IPS DF 19.7 (cell line): ENCODE data around the gene ZXDC.

Experiments used
- DNase-seq: peaks from one replicate; pipeline ENCODE4 v3.0.0-alpha.2; 2013; ENCODE audit warnings: low read depth, low spot score

ZXDC gene

DNA sequence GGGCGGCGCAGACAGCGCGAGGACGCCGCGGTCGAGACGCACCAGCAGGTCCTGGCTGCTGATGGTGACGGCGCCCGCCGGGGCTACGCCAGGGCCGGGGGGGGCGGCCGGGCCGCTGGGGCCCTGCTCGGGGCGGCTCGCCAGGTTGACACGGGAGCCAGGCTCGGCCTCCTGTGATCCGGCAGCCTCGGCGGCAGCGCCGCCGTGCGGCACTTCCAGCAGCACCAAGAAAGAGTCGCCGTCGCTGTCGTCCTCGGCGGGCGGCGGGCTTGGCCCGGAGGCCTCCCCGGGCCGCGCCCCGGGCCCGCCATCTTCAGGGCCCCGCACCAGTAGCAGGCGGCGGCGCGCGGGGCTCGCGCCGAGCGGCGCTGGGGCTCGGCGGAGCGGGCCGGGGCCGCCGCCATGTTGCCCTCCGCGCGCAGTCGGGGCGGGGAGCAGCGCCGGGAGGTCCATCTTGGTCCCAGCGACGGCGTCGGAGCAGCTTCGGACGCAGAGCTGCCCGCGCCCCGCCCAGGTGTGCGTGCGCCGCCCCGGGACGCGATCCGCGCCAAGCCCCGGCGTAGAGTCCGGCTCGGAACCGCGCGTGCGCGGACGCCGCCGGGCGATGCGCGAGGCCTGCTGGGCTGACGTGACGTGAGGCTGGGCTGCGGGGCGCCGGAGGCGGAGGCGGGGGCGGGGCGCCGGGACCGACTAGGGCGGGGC, at the start of gene ZXDC:
Gene ZXDC (minus strand): TSS at position 479 of the 702 bp plus-strand sequence. CDS start 26 bp downstream, at position 453.
- DNase-seq, result no peak

GRCh38 chr3:126525091-126525852, 49.6 kb upstream of the ZXDC start:
- DNase-seq, result no peak

GRCh38 chr3:126524429-126524988, 48.8 kb upstream of the ZXDC start:
- DNase-seq, result no peak

DNA sequence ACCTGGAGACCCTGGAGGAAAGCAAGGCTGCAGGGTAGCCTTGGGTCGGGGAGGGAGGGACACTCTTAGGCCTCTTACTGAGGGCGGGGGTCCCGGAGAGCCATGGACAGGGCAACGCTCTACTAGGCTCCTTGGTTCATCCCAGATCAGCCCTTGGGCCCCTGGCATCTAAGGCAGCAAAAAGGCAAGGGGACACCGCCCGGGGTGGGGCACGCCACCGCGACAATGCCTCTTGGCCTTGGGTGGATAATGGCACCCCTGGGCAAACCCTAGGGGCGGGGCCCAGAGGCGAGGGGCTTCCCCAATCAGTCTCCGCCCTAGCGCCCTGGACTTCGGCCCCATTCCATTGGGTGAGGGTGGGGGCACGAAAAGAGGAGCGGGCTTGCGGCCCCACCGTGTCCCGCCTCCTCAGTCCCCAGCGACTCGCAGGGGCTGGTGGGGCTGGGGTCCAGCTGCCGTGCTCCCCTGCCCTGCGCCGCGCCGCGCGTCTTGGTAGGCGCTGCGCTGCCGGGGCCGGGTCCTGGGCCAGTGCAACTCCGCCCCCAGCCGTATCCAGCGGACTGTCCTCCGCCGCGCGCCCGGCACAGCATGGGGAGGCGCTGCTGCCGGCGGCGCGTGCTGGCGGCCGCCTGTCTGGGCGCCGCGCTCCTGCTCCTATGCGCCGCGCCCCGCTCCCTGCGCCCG, 48.2 kb upstream of the ZXDC start, which contains the start of gene CHST13:
Gene CHST13 (plus strand): TSS at position 411 of the 684 bp plus-strand sequence. CDS start 178 bp downstream, at position 589.
- no peak for DNase-seq

GRCh38 chr3:126522363-126522788, 46.7 kb upstream of the ZXDC start:
- DNase-seq, result no peak

GRCh38 chr3:126521122-126521891, 45.6 kb upstream of the ZXDC start:
- DNase-seq, result no peak

DNA sequence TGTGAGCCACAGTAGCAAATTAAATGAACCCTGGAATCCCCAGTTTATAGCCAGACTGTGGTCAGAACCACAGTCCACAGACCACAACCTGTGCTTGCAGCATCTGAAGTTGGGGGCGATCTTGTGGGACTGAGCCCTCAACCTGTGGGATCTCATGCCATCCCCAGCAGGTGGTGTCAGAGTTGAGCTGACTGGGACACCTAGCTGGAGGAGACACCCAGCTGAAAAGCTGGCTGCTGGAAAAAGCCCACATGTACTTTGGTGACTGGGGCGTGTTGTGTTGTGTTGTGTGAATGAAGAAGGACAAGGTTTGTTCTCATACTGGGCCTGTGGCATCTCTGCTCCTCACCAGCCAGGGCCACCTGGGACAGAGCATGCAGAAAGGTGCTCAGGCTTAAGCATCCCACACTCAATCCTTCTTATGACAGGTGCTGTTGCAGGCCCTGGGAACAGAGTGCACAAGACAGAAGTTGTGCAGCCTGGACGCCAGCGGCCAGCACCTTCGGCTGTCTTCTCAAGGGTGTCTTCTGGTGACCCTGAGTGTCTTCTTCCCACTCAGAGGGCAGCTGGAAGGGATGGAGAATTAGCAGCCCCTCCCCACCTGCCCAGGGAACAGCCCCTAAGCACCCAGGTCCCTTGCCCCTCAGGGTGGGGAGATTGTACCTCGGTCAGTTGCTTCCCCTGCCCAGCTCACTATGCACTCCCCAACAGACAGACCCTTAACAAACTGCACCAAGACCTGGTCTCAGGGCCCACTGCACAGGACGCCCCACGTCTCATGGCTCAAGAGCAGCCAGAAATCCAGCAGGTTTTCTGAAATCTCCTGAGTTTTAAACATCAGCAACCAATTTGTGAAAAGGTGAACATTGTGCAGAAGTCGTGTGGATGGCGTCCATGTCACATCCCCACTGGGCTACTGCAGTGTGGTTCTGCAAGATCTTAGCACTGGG, 44.1 kb upstream of the ZXDC start:
- DNase-seq, result no peak

- no peak for DNase-seq
Observed at GRCh38 chr3:126518779-126519177, 43.1 kb upstream of the ZXDC start.

DNA sequence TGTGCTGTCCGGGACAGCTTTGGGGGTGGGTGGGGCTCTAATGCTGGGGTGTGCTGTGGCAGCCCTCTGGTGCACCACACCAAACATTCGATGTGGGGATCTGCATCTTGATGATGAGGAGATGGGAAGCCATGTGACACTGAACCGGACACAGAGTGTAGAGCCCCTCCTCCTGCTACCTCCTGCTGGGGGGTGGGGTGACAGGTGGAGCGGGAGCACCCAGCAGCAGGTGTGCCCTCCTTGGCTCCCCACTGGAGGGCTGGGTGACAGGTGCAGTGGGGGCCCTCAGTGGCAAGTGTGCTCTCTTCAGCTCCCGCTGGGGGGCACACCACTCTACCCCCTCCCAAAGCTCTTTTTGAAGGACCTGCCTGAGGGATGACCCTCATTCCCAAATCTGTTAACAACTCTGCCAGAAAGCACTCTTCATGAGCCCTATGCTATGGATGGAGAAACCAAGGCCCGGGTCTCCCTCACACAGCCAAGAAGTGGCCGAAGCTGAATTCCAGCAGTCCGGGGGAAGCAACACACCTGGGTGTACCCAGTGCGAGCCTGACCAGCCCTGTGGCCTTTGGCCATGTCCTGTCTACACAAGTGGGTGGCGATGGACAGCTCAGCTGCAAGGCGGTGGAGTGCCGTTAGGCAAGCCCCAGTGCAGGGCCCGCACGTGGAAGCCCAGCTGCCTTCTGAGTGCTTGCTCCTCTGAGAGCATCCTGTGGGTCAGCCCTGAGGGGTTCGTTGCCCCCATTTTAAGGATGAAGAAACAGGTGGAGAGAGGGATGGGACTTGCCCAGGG, 42.5 kb upstream of the ZXDC start:
- no peak for DNase-seq

GRCh38 chr3:126517291-126517951, 41.7 kb upstream of the ZXDC start, which contains the start of gene UROC1:
TSS of gene UROC1 (minus strand) at chr3:126517773. CDS start at chr3:126517719, 54 bp downstream.
- no peak for DNase-seq

GRCh38 chr3:126516936-126517290, 41.2 kb upstream of the ZXDC start:
- DNase-seq, result no peak

- no peak for DNase-seq
Observed at GRCh38 chr3:126516152-126516935, 40.7 kb upstream of the ZXDC start.

DNA sequence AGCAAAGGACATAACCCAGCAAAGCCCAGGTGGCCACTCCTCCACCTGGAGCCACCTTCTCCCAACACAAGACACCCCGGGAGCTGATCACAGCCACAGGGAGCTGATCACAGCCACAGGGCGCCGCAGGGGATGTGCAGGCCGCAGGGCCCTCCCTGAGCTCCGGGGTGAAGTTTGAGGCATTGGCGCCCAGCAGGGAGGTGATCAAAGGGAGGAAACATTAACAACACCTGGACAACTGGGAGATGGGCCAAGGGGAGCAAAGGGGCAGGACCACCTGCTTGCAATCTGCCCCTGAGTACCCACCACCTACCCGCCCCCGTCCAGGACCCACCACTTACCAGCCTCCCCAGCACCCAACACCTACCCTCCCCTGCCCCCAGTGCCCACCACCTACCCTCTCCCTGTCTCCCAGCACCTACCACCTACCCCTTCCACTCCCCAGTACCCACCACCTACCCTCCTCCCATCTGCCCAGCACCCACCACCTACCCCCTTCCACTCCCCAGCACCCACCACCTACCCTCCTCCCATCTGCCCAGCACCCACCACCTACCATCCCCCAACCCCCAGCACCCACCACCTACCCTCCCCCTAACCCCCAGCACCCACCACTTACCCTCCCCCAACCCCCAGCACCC, 39.5 kb upstream of the ZXDC start:
- DNase-seq, result no peak

GRCh38 chr3:126514161-126514560, 38.5 kb upstream of the ZXDC start:
- no peak for DNase-seq

- DNase-seq, result no peak
Observed at GRCh38 chr3:126512916-126513650, 37.4 kb upstream of the ZXDC start.

GRCh38 chr3:126512026-126512425, 36.3 kb upstream of the ZXDC start:
- no peak for DNase-seq

- no peak for DNase-seq
Observed at GRCh38 chr3:126511291-126511690, 35.6 kb upstream of the ZXDC start.
